DLD1 (cell line): ENCODE data around the gene BPIFB1.

Experiments used
- in situ Hi-C: cut with HindIII; loops from 2 replicates; pipeline ENCODE4 v1.10.0; 2017; ENCODE audit warnings: low sequenced_read_pairs

Gene BPIFB1

DNA sequence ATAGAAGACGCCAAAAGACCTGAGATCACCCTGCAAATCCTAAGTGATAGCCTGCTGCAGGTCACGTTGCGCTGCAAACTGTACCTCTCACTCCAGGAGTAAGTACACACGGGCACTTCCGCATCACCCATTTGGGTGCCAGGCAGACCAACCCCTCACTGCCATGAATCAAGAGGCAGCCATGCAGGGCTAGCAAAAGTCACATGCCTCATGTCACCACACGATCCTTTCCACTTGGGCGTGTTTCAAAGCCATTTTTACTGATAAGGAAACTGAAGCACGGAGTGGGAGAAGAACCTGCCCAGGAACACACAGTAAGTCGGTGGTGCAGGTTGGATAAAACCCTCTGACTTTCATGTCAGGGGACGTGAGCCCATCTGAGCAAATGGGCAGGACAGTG is 37.0 kb downstream of the BPIFB1 start:
- in situ Hi-C loops, result no loop called here

DNA sequence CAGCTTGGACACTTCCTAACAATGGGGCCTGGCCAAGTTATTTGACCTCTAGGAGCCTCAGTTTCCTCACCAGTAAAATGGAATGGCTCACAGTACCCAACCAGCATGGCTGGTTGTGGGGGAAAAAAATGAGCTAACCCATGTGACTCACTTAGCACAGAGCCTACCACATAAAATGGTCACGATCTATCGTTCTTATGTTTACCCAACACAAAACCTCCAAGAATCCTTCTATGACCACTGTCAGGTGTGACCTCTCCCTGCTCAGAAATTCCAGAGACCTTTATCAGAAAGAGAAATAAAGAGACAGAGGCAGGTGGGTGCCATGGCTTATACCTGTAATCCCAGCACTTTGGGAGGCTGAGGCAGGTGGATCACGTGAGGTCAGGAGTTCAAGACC is 39.4 kb downstream of the BPIFB1 start:
- in situ Hi-C loops, result no loop called here

DNA sequence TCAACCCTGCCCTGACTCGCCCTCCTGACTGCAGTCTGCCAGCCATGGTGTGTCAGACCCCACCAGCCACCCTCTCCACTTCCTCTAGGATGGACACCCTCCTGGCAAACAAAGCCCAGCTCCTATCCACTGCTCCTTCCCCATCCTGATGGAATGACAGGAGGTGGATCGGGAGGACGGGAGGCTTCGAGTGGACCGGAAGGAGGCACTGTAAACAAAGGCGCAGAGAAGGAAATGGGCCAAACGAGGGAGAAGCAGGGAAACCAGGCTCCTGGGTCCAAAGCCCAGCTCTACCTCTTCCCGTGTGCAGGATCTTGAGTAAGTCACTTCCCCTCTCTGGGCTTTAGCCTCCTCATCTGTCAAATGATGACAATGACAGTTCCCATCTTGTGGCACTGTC is 40.2 kb downstream of the BPIFB1 start:
- in situ Hi-C loops, result no loop called here

DNA sequence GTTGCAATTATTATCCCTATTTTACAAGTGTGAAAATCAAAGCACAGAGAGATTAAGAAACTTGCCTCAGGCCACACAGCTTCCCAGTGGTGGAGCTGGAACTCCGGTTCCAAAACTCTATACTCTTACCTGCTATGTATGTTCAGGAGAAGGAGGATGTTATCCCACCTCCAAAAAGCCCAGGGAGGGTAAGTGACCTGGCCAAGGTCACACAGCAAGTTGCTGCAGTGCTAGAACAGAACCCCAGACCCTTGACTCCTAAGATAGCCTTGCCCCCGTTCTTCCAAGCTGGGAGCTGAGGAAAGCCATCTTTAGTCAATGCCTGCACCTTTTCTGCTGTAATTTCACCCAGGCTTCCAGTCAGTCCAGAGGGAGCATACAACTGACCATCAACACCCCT is 42.3 kb downstream of the BPIFB1 start:
- in situ Hi-C loops, result no loop called here

DNA sequence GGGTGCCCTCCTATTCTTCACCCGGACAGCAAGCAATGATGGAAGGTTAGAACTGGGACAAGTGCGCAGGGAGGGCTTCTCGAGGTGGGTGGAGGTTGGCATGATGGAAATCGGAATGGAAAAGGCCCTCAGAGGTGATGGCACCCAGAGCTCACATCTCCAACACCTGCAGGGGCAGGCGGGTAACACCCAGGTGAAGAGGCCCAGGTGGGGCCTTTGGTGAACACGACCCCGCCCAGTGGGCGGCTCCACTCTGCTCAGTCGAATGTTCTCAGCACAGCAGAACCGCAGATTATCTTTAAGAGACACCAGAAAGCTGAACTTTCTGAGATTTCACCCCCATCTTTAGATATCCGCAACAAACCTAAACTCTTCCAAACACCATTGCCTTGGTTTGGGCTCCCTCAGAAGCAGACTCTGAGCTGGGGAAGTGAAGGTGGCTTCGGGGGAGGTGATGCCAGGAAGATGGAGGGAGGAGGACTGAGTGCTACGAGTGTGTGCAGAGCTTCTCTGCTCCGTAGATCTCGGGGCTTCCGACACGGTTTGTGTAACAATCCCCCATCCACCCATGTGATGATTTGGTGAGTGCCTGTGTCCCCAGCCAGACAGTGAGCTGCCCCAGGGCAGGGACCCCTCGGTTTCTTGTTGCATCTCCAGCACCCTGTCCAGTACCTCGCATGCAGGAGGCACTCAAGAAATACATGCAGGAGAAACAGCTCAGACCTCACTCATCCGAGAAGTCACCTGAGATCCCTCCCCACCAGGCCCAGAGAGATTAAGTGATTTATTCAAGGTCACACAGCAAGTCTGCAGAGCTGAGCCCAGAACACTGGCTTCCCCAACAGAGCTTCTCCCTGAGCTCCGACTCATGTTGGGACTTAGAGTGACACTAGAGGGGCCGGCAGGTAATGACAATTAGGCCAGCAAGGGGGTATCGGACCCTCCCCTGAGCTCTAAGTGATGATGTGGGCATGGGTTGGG is 45.4 kb downstream of the BPIFB1 start:
- in situ Hi-C loops, result no loop called here

DNA sequence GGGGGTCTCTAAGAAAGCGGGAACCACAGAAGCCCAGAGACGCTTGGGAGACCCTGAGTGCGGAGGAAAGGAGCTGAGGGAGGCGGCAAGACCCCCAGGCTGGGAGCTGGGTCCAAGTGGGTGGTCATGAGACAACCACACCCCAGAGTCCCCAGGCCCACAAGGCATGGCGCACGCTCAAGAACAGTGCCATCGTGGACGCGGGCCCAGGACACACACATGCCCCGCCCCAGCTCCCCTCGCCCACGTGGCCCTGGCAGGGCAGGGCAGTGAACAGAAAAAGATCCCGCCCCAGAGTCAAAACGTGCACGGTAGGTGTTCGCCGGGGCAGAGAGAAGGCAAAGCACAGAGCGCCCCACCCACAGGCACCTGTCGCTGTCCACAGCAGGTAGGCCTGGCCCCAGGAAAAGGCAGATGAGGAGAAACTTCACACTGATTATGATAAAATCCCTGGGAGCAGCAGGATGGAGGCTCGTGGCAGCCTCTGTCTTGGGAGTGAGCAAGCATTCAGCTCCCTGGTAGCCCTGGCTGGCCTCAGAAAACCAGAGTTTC is 50.0 kb downstream of the BPIFB1 start:
- in situ Hi-C loops, result no loop called here

DNA sequence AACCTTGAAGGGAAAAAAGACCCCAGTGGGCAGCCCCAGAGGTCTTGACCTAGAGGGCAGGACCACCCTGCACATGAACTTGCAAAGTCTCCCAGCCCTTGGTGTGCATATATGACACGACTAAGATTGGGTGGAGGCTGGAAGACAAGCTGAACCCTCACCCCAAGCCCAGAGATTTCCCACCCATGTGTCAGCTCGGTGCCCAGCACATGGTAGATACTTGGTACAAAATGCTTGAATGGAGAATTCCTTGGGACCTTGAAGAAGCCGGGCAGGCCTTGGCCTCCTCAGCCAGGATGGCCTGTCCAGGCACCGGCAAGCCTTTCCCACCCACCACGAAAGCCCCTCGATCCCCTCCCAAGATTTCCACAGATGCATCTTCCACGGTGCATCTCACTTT is 50.6 kb downstream of the BPIFB1 start:
- in situ Hi-C loops, result no loop called here

DNA sequence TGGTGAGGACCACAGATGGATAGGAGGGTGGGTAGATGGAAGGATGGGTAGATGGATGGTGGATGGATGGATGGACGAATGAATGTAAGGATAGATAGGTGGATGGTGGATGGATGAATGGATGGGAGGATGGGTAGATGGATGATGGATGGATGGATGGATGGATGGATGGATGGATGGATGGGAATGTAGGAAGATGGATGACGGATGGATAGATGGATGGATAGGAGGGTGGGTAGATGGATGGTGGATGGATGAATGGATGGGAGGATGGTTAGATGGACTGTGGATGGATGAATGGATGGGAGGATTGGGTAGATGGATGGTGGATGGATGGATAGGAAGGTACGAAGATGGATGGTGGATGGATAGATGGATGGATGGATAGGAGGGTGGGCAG is 51.1 kb downstream of the BPIFB1 start:
- in situ Hi-C loops, result no loop called here

DNA sequence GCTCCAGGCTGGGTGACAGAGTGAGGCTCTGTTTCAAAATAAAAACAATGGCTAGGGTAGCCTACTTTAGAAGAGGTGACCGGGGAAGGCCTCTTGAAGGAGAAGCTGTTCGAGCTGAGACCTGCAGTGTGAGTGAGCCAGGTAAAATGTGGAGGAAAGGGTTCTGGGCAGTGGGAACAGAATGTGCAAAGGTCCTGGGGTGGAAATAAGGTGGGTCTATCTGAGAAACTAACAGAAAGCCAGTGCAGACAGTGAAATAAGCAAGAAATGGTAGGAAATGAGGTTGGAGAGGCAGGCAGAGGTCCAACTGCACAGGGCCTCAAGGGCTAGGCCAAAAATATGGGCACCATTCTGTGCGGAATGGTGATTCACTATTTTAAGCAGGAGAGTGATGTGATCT is 53.4 kb downstream of the BPIFB1 start:
- in situ Hi-C loops, result no loop called here

DNA sequence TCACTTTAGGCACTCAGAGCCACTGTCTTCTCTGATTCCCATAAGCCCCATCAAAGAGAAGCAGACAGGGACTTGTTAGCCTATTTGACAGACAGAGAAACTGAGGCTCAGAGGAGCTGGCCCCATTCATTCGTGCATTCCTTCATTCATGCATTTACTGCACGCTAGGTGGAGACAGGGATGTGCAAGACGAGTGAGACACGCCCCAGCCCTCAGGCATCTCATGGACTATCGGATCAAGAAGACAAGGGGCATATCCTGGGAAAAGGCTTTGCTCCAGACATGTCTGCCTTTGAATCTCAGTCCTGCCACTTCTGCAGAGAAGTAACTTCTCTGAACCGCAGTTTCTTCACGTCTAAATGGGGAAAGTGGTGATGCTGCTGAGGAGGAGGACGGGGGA is 54.1 kb downstream of the BPIFB1 start:
- in situ Hi-C loops, result no loop called here

DNA sequence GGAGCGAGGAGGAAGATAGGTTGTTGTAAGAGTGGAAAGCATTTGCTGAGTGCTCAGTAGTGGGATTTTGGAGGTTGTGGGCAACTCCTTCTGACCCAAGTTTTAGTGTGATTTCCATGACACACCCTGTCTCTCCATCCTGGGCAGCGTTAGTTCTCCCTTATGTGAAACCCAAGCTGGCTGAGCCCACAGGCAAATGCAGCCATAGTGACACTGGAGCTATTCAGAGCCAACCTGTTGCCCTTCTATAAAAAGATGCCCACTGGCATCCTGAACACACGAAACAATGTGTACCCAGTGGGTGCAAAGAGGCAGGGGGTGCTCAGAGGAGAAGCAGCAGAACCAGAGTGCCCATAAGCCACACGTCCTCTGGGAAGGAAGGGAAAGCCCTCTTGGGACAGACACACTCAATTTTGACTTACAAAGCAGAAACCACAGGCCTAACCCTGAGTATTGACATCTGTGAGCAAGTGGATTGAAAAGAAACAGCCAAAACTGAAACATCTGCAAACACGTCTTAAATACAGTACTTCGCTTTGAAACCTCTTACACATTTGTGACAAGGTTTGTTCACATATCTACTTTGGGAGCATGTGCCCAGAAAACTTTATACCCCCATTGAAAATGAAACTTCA is 54.6 kb downstream of the BPIFB1 start:
- in situ Hi-C loops, result no loop called here

DNA sequence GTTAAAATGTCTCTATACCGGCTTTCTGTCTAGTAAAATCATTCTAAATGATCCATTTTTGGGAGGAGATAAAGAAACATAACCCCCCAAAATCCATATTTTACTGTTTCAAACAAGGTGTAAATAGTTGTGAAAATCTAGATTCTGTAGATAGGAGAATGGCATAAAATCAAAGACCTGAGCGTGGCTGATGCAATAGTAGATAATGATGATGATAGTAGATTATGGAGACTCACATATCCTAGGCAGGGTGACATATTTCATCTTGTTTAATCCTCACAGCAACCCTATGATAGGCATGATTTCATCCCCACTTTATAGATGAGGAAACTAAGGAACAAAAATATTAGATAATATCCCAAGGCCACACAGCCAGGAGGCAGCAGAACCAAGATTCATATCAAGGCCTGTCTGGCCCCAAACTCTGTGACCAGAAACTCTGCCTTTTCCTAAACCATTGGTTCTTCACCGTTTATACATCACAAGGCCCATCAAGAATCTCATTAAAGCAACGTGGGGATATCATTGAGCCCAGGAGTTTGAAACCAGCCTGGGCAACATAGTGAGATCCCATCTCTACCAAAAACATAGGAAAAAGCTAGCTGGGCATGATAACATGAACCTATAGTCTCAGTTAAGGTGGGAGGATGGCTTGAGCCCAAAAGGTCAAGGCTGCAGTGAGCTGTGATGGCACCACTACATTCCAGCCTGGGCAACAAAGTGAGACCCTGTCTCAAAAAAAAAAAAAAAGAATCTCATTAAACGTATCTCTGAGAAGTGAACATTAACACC is 55.6 kb downstream of the BPIFB1 start:
- in situ Hi-C loops, result no loop called here

DNA sequence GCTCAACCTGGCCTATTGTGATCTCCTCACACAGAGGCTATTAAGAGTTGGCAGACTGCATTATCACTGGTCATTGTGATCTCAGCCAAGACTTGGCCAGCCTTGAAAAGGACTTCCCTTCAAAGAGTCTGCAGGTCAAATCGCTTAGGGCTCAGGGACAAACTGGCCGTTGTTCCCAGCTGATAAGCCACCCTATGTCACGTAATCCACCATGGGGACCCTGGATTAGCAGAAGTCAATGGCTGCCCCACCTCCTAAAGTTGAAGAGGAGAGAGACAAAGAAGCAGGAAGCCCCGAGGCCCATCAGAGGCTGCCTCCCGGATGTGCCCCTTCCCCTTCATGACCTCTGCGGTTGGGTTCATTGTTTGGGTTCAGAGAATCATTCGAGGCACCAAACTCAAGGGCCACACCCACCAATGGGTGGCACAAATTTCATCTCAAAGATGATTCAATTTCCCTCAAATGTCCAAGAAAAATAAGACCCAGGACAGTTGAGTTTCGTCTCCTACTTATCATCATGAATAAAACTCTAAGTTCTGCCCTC is 56.6 kb downstream of the BPIFB1 start:
- in situ Hi-C loops, result no loop called here

DNA sequence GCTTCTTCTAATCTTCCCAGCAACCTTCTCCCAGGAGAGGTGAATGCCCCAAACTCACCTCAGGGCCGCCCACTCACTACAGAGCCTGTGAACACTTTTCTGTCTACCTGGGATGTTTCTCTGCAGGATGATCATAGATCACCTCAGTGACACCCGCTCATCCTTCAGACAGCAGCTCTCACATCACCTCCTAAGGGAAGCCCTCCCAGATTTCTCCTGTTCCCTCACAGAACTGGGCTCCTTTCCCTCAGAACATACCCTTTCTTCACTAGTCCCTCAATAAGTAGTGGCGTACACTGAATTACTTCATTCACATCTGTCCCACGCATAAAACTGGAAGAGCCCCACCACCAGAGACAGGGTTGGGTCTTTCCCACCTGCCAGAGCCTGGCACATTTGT is 60.5 kb downstream of the BPIFB1 start:
- in situ Hi-C loops, result no loop called here

DNA sequence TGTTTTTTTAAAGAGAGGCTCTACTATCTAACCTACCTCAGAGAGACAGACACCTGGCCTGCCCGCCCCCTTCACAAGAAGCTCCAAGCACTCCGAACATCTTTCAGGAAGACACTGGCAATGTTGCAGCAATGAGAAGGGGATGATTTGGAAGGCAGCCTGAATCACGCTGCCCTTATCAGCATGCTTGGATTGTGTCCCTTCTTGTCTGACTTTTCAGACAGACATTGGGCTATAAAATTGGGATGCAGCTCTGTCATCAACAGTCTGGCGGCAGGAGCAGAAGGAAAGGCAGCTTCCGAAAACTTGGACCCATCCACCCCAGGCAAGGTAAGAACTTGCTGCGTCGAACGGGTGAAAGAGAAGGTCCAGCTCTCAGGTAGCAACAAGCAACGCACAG is 62.3 kb downstream of the BPIFB1 start:
- in situ Hi-C loops, result no loop called here

DNA sequence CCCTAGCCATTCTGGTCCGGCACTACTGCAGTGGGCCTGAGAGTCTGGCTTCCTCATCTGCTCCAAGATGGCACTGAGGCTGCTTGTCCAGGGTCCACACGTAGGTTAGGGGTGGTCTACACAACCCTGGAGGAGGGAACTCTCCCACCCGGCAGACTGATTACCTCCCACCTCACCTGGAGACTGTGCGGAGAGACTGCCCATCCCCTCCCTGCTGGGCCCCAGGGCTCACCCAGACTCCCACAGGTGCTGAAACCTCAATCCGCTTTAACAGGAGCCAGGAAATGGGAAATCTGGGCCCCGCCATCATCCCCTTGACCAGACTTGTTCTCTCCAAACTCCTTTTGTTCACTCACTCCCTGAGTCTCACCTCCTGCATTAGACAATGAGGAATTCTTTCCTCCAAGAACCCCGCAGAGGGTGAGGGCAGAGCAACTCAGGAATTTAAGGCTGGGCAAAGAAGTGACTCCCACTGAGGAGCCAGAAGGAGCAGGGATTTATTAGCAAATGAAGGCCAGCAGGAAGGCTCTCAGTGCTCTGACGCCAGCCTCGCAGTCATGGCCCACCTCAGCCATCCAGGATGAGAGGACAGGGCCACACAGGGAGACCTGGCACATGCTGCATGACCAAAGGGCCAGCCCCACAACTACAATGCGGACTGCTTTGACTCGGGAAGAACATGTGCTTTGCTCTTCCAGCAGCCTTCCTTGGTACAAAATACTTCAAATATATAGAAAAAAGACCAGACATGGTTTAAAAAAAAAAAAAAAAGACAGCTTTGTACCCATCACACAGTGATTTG is 65.3 kb downstream of the BPIFB1 start:
- in situ Hi-C loops, result no loop called here

DNA sequence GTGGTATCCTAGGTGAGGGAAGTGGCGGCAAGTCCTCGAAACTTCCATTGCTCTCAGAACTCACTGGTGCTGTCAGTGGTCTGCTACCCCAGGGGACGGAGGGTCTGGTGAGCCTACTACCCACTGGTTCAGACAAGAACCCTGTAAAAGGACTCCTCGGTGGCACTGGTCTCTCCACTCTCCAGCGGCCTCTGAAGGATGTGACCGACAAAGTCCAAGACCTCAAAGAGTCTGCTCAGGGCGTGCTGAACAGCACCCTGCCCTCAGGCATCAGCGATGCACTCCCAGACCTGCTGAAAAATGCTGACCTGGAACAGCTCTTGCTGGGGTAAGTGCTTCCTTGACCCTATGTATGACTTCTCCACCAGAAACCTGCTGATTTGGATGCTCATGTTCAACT is 66.5 kb downstream of the BPIFB1 start:
- in situ Hi-C loops, result no loop called here

DNA sequence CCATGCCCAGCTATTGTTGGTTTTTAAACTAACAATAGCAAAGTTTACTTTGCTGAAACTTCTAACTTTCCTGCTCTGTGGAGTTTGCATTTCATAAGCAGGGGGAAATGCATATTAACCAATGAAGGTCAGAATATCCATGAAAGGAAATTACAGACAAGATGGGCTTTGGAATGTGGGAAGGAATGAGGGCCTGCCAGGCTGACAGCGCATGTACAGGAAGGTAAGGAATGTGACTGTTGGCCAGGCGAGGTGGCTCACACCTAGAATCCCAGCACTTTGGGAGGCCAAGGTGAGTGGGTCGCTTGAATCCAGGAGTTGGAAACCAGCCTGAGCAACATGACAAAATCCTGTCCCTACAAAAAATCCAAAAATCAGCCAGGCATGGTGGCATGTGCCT is 68.7 kb downstream of the BPIFB1 start:
- in situ Hi-C loops, result no loop called here

DNA sequence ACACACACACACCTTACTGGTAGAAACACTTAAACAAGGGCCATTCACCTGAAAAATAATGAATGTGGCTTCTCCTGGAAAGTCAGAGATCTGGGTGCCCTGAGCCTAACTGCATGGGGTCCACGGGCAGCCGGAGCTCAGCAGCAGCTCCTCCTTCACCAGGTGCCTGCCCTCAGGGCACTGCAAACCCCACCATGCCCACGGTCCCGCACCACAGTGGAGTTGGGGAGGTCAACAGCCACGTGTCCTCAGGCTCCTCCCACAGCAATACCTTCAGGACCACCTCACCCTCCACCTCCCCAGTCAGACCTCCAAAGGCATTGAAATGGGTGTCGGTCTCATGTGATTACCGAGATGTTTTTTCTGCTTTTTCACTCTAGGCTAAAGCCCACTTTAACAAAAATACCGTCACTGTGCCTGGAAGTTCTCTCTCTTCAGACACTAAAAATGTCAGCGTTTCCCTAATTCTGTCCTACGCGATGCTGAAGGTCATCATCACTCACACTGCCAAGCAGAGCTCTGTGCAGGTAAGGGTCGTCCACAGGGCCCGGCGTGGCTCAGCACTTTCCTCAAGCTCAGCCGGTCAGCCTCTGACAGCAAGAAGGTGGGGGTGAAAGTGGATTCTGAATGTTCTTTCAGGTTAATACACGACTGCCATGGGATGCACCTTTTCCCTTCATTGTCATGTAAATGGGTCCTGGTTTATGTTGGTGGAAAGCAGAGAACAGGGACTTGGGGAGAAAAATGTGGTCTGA is 69.4 kb downstream of the BPIFB1 start:
- in situ Hi-C loops, result no loop called here

DNA sequence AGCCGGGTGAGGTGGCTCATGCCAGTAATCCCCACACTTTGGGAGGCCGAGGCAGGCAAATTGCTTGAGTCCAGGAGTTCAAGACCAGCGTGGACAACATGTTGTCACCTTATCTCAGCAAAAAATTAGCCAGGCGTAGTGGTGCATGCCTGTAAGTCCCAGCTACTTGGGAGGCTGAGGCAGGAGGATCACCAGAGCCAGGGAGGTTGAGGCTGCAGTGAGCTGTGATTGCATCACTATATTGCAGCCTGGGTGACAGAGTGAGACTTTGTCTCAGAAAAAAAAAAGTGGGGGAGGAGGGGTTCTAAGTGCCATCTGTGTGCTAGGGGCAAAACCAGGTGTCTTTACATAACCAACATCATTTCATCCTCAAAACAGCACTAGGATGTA is 70.0 kb downstream of the BPIFB1 start:
- in situ Hi-C loops, result no loop called here
